GM19452 (cell line): ENCODE results near the gene P2RY13.

ENCODE experiments used
- ATAC-seq: cut with Tn5 transposase; IDR thresholded peaks from one replicate; pipeline ENCODE4 v1.9.1; 2021; ENCODE audit not compliant: unreplicated experiment

Gene P2RY13

DNA sequence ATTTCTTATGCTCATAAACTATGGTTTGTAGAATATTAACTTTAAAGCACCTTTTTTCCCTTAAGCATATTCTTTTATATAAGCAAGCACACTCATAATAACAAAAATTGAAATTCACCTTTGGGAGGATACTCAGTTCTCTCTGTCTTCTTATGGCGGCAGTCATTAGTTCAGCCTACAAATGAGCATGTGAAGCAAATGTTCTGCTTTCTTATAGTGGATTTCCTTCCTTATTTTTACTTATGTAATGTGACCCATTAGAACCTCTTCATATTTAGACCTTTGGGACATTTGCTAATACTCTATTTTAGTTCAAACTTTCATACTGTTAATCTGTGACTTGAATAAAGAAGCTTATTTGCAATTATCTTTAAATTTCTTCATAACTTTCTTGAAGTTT lies at the start of gene P2RY13:
TSS of gene P2RY13 (minus strand) at position 187 of the 400 bp plus-strand sequence. CDS start at position 166, 21 bp downstream.
- no peak for ATAC-seq

DNA sequence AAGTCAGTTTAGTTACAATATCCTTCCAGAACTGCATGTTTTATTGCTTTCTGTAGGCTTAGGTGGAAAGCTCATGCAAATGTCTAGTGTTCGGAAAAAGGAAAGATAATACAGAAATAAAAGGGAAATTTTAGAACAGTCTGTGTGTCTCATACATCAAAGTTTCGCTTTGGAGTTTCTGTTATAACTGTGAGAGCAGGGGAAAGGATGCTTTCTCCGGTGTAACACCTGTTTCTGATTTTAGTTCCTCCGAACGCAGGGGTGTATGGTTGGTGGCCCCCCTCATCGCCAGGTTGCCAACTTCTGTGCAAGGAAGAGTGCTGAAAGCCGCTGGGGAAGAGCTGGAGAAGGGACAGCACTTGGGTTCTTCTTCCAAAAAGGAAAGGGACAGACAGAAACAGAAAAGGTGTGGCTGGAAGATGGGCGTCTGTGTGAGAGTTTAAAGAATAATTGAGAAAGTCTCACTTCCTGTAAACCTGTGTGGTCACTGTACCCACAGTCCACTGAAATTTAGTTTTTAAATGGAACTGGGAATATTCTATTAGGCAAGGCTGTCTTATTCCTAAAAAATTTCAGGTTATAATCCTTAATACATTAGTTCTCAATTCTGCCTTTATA lies 48.5 kb upstream of the P2RY13 start:
- ATAC-seq: no peak

DNA sequence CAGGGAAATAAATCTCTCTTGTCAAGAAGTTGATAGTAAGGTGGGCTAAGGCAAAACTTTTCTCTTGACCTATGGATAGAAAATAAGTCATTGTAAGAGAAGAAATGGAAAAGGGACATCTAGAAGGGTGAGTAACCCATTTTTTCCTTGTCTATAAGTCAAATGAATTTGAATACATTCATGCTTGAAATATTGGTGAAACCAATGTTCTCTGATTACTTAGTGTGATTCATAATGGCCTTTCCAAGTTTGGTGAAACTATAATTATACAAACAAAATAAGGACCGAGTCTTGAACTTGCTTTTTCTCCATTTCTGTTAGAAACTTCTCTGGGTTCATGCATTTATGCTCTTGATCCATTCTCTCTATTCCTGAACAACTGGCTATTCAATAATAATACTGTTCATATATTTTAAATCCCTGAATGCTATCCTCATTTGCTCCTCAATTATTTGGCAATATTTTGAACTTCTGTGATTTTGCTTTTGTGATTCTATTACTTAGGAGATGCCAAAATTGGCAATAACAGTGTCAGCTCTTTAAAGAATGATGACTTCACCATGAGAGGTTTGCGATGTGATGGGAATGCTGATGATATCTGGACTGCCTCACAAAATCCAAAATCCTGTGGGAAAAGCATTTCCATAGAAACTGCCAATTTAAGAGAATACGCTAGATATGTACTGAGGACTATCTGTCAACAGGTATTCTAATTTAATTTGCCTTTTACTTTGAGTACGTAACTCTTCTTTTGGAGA lies 42.9 kb upstream of the P2RY13 start:
- ATAC-seq: no peak

DNA sequence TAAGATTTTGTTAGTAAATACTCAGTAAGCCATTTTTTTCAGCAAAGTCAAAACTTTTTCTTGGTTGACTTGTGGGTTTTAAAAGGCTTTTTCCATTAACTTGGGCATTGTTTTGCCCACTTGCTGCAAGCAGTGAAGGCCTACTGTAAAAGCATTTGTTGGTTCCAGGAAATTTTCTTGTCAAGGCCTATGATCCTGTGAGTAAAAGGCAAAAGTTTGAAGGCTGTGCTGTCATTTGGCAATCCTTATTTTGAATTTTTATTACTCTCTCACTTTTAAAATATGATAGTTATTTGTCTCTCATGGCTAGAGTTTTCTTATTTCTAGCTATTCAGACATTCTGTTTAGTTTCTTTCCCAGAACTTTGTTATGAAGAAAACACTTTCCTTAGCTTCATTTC lies 42.2 kb upstream of the P2RY13 start:
- ATAC-seq: no peak

DNA sequence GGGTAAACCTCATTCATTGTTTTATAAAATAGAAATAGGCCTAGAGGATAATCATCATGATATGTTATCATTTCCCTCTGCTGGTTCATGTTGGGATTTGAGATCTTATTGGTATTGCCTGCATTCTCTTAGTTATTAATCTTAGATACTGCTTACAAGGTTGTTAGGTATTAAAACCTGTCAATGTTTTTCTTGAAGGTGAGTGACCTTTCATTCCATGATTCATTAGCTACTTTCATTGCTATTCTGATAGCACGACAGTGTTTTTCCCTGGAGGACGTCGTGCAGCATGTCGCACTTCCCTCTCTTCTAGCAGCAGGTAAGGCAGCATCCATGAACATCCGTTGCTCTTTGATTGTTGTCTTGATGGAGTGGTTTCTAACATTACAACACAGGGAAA lies 38.1 kb upstream of the P2RY13 start:
- no peak for ATAC-seq

DNA sequence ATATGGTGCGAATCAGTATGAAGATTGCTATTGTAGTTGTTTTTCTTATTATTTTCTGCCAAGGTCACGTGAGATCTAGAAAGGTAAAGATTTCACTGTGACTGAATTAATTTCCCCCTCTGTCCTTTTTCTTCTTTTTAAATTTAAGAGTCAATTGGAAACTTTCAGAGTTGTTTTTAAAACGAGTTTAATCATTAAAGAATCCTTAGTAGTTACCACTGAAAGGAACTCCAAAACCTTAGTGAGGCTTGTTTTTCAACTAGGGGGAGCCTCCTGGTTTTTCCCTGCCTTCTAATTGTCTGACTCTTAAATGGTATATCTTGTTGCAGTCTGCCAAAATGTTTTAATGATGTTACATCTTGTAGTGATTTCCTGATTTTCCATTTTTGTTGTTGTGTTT lies 37.6 kb upstream of the P2RY13 start:
- no peak for ATAC-seq

DNA sequence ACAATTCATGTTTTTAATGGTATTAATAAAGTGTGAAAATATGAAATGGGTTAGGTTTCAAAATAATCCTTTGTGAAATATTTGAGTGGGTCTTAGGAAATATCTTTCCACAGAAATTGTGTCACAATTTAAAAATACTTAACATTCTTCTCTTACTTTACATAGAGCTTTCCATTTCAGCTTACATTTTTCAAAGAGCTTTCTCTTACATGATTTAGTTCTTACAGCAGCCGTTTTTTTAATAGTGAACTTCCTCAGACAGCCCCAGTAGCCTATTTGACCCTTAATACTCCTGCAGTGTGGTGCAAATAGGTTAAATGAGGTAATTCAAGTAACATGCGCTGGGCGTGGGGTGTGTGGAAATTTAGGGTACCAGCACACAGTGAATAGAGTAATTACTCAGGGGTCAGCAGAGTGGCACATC lies 33.4 kb upstream of the P2RY13 start:
- no peak for ATAC-seq

DNA sequence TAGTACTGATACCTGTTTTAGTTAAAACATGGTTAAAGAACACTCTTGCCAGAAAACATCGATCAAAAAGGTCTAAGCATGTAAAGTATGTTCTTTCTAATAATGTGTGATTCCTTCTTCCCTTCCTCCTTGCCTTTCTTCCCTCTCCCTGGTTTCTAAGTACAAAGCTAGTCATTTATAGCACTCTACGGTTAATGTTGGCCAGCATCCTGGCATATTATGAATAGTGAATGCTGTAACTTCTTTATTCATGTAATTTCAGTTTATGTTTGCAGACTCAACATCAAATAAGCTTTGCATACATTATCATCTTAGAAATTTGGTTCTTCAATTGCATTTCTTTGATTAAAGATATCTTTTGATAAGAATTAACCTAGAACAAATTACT lies 28.1 kb upstream of the P2RY13 start:
- ATAC-seq: no peak

DNA sequence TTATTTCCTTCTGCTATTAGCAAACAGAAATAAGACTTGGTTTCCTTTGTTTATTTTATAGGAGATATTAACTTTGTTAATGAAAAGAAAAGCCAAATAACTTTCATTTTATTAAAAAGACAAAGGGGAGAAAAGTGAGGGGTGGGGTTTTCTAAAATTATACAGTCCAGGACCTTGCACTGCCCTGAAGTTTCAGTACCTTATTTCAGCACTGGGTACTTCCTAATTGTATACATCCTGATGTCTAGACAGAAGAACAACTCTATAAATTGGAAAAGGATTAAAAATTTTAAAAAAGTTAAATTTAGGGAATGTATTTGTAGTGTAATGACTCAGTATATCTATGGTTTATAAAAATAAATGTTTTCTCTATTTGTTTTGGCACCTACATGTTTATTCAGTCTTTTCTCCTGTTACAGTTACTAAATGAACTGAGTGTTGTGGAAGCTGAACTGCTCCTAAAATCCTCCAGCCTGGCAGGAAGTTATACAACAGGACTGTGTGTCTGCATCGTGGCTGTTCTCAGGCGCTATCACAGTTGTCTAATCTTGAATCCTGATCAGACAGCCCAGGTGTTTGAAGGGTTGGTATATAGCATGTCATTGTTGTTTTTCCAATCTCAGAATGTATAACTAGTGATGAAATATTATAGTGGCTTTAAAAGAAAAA lies 27.6 kb upstream of the P2RY13 start:
- no peak for ATAC-seq

DNA sequence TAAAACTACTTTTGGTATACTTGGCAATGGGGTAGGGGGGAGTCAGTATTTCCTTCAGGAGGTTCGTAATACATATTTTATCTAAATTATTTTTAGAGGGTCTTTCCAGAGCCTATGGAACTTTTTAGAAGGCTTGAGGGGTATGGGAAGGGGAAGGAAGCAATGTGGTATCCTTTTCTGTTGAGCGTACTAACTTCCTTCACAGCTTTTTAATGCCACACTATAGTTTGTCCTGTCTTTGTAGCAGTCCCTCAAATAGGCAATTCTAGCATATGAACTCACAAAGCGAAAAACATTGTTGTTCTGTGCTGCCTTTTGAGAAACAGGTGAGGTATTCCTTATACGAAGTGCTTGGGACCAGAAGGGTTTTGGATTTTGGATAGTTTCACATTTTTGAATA lies 22.3 kb upstream of the P2RY13 start:
- ATAC-seq: peak; percentile 11

DNA sequence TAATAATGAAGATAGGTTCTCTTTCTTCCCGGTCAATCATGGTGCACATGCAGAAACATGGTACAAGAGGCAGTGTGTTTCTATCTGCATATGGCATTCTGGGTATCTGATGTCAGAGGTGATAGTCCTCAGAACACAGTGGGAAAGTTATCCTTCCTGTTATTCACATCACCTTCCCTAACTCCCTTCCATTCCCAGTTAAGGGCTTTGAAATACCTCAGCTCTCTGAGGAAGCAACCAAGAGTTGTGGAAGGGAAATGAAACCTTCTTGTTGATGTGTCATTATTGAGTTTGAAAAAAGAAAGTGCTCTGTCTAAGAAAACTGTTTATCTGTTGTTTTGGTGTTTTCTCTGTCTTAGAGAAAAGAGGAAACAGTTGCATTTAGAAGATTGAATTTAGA lies 21.9 kb upstream of the P2RY13 start:
- ATAC-seq: peak; percentile 90

DNA sequence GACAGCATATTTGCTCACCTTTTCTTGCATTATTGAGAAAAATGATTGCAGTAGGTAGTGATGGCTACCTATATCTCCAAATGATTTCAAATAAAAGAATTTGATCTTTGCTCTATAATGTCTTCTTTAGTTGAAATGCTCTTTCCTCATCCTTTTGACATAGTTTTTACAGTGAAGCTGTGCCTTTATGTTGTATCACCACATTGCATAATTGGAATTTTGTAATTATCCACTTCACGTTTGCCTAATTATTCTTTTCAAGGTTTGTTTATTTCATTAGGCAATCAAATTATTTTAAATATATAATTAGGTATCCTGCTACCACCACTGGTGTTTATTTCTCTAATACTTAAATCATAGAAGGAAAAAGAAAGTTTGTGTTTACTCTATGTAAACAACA lies 21.3 kb upstream of the P2RY13 start:
- ATAC-seq: no peak

DNA sequence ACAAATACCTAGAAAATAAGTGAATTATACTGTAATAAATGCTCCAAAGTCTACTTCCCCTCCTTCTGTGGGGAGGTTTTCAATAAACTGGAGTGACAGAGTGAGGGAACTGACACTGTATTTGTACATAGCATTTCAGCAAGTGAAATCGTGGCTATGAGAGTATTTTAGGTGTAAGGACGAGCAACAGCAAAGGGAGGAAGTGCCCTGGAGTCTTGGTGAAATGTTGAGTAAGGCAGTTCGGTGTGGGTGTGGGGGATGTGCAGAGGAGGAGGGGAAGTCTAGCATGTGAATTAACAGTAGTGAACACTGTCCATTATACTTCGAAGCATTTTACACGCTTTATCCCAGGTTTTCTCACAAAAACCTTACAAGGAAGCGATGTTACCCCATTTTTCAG lies 18.1 kb upstream of the P2RY13 start:
- no peak for ATAC-seq

DNA sequence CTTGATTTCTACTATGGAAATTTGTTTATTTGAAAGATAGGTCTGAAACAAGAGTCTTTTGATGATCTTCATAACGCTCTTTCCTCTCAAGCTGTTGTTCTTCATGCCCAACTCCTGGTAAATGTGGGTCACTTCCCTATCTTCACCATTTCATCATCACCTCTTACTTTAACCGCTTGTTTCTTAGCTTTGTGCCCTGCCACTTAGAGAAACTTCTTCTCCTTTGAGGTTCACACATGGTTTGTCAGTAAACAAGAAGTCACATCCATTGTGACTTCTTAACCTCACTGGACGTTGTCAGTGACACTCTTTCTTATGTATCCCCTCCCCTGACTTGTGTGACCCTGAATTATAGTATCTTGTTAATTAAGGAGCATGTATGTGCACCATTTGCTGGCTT lies 16.9 kb upstream of the P2RY13 start:
- ATAC-seq: no peak

DNA sequence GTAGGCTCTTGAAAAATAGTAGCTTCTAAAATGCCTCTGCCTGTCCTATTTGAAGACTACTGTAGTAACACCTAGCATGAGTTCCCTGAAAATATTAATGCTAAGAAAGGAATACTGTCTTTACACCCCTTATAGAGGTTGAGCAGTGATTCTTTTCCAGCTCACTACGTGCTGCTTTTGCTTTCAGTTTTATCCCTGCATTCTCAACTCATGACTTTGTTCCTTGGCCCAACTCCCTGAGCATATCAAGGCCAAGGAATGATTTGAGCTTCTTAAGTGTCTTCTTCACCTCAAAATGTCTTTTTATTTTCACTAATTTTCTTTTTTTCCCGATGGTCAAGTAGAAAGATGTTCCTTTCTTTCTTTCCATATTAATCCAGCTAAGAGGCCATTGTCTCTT lies 16.5 kb upstream of the P2RY13 start:
- ATAC-seq: no peak

DNA sequence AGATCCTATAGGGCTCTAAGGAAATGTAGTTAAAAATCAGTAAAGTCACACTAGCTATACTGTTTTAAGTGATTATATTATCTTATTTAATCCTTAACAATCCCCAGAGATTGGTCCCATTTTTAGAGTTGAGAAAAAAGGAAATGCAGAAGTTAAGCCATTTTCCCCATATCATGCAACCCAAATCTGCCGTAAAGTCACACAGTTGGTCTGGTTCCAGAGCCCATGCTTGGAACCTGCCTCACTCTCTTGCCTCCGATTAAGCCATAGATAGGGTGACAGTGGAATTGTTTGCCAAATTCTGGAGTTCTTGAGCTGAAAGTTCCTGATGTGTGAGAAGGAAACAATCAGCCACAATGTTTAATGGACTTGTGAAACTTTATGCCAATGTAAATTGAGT lies 2.3 kb upstream of the P2RY13 start:
- no peak for ATAC-seq

DNA sequence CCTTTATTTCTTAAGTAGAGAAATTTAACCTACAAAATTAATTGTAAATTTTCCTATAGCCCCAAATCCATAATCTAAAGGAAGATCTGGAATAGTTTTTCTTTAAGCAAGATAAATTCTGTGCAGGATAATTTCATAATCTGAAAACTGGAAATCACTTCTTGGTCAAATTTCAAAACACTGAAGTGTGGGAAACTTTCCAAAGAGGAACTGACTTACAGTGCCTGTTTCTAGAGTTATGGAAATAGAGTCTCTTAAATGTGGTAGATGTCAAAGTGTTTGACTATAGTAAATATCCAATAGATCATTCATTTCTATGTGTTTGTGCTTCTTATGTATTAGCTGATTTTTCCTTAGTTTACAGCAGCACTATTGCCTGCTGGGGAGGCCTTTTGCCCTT lies 1.6 kb upstream of the P2RY13 start:
- no peak for ATAC-seq

DNA sequence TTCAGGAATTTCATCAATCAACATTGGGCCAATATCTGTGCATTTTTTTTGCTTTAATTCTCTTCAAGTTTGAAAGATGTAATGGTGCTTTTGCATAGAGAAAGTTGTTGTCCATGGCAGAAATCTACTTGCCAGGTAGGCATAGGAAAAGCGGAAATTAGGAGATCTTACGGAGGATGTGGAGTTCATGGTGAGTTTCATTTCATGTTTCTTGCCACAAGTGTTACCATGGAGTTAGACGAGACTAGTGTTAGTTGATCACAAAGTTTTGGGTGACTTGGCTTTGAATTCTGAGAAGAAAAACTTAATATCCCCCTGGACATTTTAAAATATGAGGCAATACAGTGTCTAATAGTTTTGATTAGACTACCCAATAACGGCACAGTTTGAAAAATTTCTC lies 1.0 kb upstream of the P2RY13 start:
- no peak for ATAC-seq

DNA sequence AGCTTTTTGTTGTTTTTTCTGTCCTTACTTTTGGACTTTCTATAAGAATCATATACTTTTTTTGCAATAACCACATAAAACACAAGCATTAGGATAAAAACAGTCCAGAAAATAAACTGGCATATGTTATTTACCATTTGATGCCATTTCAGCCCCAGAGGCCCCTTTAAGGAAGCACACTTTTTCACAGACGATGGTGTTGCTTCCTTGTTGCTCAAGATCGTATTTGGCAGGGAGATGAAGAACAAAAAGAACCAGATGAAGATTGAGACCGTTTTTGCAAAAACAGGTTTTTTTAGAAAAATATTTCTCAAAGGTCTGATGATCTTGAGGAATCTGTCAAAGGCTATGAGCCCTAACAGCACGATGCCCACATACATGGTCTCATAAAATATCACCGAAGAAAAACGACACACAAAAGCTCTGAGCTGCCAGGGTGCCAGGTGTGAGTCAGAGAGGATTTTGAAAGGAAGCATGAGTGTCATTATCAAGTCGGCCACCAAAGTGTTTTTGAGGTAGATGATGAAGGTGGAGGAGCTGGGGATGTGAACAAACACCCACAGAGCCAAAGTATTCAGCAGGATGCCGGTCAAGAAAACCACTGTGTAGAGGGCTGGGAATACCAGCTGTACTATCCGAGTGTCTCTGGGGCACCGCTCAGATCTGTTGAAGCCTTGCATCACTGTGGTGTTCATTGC lies 902 bp downstream of the P2RY13 start:
- no peak for ATAC-seq

DNA sequence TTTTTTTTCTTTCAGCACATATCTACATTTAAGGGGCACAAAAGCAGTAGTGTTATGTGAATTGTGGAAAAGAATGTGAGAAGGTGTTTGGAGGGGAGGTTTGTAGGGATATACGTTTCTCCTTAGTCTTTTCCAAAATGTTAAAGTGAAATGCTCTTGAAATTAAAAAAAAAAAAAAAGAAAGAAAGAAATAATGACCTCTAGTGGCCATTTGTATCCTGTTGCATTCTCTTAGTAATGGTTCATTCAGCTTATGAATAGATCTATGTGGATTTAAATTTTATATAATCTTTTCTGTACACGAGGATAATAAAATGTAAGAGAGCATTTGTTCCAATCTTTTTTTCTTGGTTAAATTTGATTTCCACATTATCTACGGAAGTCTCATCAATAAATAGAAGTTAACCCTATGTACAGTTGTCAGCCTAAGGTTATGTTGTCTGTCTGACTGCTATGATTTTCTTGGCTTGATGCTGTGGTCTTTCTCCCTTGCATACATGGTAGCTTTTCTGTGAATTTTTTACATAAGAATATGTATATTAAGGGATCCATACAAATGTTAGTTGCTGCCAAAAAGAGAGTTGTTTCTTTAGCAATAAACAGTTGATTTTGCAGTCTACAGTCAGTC lies 1.7 kb downstream of the P2RY13 start:
- no peak for ATAC-seq

DNA sequence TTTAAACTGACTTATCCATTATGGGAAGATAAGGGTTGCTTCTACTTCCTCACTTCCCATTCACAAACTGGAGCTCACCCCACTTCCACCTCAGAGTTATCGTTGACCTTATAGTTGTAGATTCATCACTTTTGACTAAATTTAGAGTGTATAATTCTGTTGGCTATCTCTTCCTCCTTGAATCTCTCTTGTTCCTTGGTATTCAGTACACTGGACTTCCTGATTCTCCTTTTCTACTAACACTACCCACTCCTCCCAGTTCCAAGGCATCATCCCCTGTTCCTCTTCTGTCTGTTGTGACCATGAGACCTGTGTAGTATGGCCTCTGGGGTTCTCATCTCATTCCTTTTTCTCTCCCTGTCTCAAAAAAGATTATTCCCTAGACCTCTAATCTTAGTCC lies 6.8 kb downstream of the P2RY13 start:
- ATAC-seq: no peak
